ENCODE measurements around the gene RAB24.
"Not testable (repeated sequence)": the region's sequence is repeated elsewhere in the genome, so short reads cannot be mapped to it uniquely, and the experiment has no call there.

Gene RAB24

DNA sequence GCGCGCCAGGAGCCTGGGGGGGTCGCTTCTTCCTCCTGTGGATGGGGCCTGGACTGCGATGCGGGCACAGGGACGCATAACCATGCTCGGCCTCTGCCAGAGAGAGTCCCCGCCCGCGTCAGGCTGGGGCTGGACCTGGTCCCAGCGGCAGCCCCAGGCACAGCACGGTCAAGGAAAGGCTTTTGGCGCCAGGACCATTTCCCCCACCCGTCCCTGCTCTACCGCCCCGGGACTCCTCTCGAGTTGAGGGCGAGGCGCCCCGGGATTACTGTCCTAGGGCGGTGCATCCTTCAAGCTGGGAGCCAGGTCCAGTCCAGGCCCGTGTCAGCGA, 7.8 kb upstream of the RAB24 start:
- DNase-seq (ENCODE audit: low spot score): no peak

DNA sequence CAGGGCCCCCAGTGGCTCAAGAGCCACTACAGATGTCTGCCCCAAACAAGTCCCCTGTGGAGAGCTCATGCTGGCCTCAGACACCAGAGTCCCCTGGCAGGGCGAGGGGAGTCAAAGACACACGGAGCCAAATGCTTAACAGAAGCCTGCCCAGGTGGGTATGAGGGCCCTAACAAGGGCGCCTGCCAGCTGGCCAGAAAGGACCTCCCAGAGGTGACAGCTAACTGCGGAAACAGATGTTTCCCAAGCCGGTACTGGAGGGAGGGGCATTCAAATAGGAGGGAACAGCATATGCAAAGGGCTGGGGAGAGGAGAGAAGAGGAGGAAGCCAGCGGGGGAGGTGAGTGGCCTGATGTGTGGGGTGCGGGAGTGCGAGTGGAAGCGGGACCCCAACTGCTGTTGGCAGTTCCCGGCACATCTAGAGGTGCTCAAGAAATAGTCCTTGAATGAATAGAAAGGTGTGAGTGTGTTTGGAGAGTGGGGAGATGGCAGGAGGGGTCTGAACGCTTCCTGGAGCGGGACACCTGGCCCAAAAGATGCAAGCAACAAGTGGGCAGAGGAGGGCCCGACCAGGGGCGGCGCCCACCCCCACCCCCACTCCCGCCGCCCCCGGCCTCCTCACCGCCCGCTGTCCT, 7.4 kb upstream of the RAB24 start:
- DNase-seq (ENCODE audit: low spot score): no peak

DNA sequence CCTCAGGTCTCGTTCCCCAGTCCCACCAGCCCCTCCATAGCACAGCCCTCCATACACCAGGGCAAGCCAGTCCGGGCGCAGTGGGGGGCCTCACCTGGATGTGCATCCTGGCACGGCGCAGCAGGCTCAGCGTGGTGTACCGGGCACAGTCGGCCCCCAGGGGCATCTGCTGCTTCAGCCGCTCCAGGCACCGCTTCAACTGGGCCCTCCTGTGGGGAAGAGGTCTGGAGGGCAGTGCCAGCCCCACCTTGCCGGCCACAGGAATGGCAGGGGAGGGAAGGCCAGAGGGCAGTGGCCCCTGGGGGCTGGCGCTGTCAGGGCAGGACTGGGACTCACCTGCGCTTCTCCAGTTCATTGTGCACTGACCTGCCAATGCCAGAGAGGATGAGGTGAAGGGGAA, 6.8 kb upstream of the RAB24 start:
- no peak for DNase-seq (ENCODE audit: low spot score)

DNA sequence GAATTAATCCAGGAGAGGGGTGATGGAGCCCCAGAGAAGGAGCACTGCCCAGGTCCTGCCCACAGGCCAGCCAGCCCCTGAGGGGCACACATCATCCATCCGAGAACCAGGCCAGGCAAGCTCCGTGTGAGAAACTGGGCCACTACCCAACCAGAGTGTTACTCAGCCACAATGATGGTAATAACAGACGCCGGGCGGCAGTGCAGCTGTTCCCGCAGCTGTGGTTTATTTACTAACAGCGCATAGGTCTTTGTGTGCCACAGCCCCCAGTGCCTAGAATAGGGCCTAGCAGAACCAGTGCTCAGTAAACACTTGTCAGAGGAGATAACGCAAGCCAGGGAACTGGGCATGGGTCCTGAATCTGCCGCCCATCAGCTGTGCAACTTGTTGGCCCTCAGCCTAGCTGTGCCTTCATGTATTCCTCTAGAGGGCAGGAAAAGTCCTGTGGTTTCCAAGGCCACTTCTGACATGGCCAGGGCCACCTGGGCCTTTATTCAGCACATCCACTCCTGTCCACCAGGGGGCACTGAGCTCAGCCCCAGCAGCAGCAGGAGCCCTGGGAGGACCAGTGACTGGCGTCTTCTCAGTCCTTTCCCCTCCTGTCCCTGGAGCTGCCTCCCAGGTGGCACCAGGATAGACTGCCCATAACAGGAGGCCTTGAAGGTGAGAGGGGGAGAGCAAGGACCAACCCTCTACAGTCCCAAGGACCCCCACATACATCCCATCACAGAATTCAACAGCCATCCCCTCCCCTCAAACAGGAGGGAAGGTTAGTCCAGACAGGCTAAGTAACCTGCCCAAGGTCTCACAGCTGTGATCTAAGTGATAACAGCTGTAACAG, 6.1 kb upstream of the RAB24 start:
- DNase-seq (ENCODE audit: low spot score): peak; percentile 71

DNA sequence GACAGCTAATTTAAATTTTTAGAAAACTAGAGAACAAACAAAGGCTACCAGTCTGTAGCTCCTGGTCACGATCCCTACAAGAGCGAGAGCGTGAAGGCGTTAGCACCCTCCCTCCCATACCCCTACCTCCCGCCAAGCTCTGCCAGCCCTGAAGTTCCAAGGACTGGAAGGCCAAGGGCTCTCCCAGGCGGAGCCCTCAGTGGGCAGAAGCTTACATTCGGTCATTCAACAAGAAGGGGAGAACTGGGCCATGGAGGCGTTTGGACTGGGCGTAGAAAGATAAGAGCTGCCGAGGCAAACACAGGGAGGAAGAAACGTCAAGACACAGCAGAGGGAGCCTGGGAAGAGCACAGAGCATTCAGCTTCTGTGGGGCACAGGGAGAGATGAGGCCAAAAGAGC, 5.2 kb upstream of the RAB24 start:
- no peak for DNase-seq (ENCODE audit: low spot score)

DNA sequence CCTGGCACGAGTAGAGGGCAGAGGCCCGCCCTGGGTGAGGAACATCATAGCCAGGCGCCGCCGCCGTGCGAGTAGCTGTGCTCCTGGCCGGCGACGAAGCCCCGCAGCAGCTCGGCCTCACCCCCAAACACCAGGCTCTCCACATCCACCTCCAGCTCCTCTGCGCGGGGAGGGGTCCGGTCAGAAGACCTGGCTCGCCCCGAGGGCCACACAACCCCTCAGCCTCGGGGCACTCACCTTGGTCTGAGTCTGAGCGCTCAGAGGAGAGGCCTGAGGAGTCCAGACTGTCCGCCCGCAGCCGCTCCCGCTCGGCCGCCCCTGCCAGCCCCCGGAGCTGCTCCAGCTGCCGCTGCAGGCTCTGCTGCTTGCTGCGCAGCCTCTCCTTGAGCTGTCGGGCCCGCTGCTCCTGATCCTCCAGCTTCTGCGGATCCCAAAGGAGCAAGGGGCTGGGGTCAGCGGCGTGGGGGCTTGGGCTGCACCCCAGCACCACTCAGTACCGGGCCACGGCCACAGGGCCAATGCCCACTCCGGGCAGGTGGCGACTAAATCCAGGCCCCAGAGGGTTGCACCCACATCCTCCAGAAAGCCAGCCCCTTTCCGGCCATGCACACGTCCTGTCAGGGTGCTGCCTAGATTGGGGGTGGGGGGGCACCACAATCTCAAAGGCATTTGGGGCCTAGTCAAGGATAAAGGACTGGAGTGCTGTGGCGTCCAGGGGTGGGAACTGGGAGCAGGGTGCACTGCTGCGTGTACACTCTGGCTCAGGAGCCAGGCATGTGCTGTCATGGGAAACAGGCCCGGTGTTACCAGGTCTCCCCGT, 4.2 kb upstream of the RAB24 start:
- DNase-seq (ENCODE audit: low spot score): no peak

DNA sequence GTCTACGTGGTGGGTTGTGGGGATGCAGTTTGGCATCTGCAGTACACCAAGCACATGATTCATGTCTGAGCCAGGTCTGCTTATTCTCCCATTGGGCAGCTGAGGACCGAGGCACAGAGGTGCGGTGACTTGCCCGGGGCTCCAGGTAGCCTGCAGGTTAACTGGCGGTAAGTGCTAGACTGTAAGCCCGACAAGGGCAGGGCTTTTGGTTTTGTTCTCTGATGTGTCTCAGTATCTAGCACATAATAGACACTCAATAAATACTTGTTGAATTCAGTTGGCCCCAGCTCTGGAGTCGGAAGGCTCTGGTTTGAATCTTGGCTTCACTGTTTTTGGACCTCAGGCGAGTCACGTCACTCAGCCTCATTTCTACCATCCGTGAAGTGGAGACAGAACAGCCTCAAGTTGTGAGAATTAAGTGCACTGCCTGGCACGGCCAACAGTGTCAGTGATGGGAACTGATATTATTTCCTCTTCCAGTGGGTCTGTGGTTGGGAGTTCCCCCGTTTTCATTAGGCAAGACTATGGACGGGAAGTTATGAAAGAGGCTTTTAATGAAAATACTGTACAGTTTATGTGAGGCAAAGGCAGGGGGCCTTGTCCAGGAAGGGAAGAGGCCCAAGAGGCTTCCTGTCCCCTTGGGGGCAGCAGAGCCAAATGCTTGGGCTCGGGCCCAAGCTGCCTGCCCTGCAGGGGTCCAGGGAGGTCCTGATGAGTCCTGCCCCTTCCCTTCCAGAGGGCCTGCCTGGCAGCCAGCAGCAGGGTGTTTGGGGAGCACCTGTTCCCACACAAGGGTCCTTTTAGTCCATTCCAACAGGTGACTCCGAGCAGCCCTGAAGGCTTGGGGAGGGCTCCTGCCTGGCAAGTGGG, 3.4 kb upstream of the RAB24 start:
- no peak for DNase-seq (ENCODE audit: low spot score)

DNA sequence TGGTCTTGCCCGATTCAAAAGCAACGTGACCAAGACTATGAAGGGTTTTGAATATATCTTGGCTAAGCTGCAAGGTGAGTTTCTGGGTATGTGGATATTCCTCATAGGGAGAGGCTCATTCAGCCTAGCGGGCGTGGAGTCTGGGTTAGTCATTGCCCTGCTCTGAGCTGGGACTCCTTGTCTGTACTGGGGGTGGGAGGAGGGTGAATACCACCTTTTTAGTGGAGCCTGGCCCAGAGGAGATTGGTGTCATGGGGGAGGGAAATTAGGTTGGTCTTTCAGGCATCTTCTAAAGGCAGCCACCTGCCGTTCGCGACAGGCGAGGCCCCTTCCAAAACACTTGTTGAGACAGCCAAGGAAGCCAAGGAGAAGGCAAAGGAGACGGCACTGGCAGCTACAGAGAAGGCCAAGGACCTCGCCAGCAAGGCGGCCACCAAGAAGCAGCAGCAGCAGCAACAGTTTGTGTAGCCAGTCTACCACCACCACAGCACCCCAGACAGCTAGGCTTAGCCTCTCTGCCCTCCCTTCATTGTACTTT, 2.7 kb upstream of the RAB24 start:
- not testable (repeated sequence) for DNase-seq (ENCODE audit: low spot score)

DNA sequence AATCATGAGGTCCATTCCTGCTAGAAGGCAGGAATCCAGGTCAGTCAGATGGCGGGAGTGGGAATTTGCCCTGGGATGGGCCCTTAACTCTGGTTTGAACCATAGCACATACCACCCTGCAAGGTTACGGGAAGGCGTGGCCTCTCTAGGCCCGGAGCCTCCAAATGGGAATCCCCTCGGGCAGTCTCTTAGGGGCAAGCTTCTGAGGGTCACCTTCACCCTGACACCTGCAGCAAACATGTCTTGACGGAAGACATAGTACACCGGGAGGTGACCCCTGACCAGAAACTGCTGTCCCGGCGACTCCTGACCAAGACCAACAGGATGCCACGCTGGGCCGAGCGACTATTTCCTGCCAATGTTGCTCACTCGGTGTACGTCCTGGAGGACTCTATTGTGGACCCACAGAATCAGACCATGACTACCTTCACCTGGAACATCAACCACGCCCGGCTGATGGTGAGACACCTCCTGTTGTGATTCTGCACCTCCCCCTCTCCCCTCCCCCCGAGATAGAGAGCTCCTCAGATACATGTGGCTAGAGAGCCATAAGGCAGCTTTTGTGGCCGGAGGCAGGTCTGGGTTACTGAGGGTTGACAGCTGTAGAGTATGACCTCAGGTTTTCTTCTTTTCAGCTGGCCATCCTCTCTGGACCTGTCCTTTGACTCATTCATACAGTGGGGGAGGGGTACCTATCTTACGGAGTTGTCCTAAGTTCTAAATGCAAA, 1.0 kb upstream of the RAB24 start:
- no peak for DNase-seq (ENCODE audit: low spot score)

DNA sequence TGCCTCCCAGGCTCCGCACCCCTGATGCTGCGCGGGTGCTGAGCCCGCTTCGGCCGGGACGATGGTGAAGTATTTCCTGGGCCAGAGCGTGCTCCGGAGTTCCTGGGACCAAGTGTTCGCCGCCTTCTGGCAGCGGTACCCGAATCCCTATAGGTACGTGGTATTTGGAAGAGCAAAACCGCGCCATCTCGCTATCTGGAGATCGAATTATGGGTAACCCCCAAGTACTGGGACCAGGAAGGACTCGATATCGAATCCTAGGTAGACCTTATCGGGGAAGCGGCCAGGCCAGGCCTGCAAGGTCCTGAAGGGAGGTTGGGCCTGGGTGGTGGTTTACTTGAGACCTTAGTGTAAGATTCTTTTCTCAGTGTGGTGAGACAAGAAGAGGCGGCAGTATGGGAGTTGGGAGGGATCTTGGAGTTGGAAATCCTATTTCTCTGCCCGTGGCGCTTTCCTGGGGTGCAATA, 439 bp upstream of the RAB24 start:
- DNase-seq (ENCODE audit: low spot score): no peak

DNA sequence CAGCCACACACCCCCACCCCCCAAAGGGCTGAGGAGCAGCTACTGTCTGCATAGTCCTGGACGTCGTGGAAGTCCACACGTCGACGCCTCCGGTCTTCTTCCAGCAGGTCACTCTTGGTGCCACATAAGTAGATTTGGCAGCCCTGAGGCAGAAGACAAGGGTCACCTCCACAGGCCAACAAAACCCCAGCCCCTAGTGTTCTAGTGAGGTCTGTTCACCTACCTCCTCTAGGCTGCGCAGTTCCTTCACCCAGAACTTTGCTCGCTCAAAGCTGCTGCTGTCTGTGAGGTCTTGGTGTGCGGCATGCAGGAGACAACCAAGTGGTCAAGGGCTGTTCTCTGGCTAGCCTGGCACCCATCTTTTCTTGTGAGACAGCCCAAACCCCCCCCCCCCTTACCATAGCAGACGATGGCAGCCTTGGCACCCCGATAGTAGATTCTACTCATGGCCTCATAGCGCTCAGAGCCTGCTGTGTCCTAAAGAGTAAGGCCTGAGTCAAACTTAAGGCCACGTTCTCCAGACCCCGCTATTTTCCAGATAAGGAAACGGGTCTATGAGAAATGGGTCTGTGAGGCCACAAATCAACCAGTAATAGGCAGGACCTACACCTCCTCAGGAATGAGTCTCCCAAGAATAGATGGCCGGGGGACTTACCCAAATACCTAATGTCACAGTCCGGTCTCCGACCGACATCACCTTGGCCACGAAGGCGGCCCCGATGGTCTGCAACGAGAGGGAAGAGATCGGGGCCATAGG, 987 bp downstream of the RAB24 start:
- DNase-seq (ENCODE audit: low spot score): no peak

DNA sequence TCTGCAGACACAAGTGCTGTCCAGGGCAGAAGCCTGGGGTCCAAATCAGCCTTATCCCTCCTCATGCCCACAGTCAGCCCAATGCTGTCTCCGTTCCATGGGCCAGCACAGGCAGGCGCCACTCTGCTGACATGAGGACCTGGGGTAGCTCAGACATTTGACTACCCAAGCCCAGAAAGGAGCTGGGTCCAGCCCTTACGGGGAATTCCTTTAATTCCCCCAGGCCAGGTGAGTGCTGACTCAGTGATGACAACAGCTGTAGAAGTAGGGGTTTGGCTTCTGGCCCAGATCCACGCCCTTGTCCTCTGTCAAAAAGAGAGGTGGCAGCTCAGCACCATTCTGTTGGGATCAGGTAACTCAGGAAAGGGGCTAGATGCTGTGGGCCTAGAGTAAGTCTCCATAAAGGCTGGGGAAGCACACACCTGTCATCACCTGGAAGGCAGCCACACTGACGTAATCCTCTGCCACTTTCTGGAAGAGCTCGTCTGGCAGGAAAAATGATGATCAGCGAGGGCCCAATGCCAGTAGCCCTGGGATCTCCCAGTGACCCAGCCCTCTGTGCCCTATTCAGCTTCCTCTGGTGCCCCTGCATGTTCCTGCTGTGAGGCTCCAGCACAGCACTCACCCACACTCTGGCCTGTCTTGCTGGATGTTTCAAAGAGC, 1.9 kb downstream of the RAB24 start:
- no peak for DNase-seq (ENCODE audit: low spot score)

DNA sequence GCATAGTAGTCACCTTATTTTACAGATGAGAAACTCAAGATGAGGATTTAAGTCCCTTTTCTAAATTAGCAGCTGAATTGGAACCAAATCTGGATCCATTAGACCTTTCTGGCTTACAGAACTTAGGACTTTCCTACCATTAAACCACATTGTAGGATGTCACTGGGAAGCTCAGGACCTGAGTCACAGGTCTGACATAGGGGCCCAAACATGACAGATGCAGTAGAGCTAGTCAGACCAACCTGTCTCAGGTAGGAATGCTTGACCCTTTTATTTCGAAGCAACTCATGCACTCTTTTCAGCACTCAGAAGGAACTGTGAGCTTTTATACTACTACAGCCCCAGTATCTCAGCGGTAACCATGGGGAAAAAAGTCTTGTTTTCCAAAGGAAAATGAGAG, 2.6 kb downstream of the RAB24 start:
- DNase-seq (ENCODE audit: low spot score): no peak

DNA sequence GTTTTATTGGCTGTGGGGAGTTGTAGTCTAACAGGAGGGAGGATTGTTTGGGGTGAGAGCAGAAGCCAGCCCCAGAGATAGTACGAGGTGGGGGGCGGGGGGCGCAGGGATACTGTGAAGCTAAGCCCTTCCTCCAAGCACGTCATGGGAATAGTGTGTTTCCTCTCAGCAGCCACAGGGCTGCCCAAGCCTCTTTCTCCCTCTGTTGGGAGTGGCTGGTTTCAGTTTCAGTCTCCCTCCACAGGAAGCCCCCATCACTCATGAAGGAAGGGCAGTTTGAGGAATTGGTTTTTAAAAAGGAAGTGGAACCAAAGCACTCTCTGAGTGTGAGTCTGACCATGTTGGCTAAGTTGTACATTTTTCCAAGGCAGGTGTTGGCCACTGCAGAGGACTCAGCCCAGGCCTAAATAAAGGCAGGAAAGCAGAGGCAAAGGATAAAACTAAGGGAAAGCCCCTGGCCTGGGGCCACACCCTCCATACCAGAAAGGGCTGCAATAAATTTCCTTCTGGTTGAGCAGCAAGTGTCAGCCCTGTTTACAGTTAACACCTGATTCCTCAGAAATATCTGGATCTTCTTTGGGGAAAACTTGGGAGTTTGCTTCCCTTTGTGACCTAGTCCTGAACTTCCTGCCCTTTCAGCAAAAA, 3.2 kb downstream of the RAB24 start:
- peak; percentile 54 for DNase-seq (ENCODE audit: low spot score)

DNA sequence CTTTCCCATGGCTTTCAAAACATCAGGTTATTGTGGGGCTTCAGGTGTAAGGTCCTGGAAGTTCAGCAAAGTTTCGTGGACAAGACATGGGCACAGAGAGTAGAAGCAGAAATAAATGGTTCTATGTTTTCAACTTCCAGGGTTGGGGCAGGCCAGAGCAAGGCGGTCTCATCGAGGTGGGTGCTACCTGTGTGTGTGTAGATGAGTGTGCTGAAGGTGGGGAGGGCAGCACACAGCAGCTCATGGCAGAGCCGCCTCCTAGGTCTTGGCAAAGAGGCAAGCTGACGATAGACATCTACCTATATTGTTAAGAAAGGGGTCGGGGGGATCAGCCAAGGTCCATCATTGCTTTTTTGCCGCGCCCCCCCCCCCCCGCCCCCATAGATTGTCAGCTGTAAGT, 3.8 kb downstream of the RAB24 start:
- DNase-seq (ENCODE audit: low spot score): no peak

DNA sequence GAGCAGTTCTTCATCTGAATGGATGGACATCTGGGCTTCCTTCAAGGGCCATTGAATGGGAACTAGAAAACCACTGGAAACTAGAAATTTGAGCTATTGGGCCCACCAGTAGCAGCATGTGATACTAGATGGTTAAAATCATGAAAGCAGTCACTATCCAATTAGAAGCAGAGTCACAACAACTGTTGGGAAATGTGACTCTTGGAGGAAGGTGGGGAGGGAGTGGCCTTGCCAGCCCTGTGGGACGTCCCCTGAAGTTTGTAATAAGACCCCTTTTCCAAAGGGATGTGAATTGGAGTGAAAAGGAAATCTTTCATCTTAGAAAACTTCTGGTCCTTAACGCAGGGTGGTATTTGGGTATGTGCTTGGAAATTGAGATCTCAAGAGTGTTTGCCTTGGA, 5.6 kb downstream of the RAB24 start:
- DNase-seq (ENCODE audit: low spot score): no peak

DNA sequence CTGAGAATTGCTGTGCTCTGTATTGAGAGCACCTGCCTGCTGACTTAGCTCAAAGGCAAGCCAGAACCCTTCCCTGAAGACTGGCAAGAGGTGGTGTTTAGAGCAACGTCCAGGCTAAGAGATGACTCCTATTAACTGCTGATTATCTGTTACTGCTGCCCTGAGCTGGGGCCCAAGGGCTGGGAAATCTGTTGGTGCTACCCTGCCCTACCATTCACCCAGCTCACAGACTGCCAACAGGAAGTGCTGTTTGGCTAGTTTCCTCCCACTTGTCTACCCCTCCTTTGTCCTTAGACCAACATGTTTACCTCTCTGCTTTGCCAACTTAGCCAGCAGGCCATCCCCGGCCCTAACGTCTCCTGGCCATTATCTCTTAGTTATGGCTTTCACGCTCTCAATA, 6.9 kb downstream of the RAB24 start:
- no peak for DNase-seq (ENCODE audit: low spot score)

DNA sequence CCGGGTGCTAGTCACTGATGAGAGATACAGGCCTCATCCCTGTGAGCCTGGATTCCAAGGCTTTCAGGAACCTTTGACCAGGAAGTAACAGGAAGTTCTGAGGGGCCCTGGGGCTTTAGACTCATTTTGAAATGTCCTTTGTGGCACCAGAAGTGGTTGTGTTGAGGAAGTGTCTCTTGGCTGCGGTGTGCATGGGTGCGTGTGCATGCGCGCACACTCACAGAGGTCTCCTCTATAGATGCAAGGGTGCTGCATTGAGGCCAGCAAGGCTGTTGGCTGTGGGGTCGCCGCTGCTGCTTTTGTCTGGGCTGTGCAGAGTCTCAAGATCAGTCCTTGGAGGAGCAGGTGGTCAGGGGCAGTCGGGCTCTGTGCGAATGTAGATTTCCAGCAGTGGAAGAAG, 7.6 kb downstream of the RAB24 start:
- DNase-seq (ENCODE audit: low spot score): no peak

DNA sequence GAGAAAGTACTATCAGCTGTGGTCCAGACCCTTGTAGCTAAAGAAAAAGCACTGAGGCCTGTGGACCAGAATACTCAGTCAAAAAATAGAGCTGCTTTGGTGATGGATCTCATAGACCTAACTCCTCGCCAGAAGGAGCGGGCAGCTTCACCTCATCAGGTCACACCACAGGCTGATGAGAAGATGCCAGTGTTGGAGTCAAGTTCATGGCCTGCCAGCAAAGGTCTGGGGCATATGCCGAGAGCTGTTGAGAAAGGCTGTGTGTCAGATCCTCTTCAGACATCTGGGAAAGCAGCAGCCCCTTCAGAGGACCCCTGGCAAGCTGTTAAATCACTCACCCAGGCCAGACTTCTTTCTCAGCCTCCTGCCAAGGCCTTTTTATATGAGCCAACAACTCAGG, 8.9 kb downstream of the RAB24 start:
- DNase-seq (ENCODE audit: low spot score): no peak
